Esophagus squamous epithelium (tissue), 5 donors: Measurements from ENCODE around the gene TEAD4. TPM values are rescaled to one million over a fixed set of nuclear protein-coding genes. Genes with fewer than 3 reads are reported as not detected.

Experiments used
- DNase-seq: peaks from one replicate; lab custom pipeline; 2025; lab: John Stamatoyannopoulos, UW
- H3K27ac ChIP-seq, 4 donors: fragments of 200-600 bp; sonication (generic); one replicate each; pipeline ENCODE4 v1.5.1; 2016 to 2019; ENCODE audit warnings: mild to moderate bottlenecking in 1 of 4
- H3K27me3 ChIP-seq, 4 donors: fragments of 200-600 bp; sonication (generic); 1 replicate in 3 of 4; 2 replicates in 1 of 4; pipeline versions ENCODE4 v1.5.1 to v1.6.0; 2017 to 2021; ENCODE audit warnings: antibody characterized with exemption in 1 of 4
- H3K36me3 ChIP-seq, 3 donors: fragments of 200-600 bp; sonication (generic); one replicate each; pipeline ENCODE4 v1.5.1; 2016 to 2019
- H3K4me1 ChIP-seq, 3 donors: fragments of 200-600 bp; sonication (generic); one replicate each; pipeline ENCODE4 v1.5.1; 2017 to 2019
- H3K4me3 ChIP-seq, 4 donors: fragments of 200-600 bp; sonication (generic); 1 replicate in 3 of 4; 2 replicates in 1 of 4; pipeline ENCODE4 v1.5.1; 2016 to 2019; ENCODE audit warnings: mild to moderate bottlenecking in 2 of 4, moderate library complexity in 1 of 4
- H3K9me3 ChIP-seq, 3 donors: fragments of 200-600 bp; sonication (generic); one replicate each; pipeline ENCODE4 v1.5.1; 2016 to 2019
- CTCF ChIP-seq, 6 experiments: fragments of 450-650 bp in 4 of 6; fragments of 200-600 bp in 2 of 6; sonication (generic) in 2 of 6; IDR thresholded peaks; one replicate each; pipeline ENCODE4 v1.5.1; 2016 to 2019; ENCODE audit warnings: antibody characterized with exemption in 6 of 6, mild to moderate bottlenecking in 4 of 6, moderate library complexity in 4 of 6
- POLR2A ChIP-seq, 4 donors: fragments of 450-650 bp; IDR thresholded peaks; one replicate each; pipeline ENCODE4 v1.6.1; 2017; ENCODE audit warnings: antibody characterized with exemption in 4 of 4, mild to moderate bottlenecking in 4 of 4, moderate library complexity in 3 of 4
- WGBS, 2 donors: methylation state at CpG; one replicate each; pipeline ENCODE4 v1.1.5; 2018; 5-methylcytosine and 5-hydroxymethylcytosine counted together
- intact Hi-C: fragments of 100-400 bp; cut with DNase I; formaldehyde crosslinking; loops from one replicate; pipeline ENCODE4 v1.15.0; 2022
- total RNA-seq, 4 donors: library from RNA; depleted of rRNA; stranded (reverse); fragments of >200 nt; gene quantifications; one replicate each; pipeline ENCODE4 v1.1.0, GENCODE V29; 2016
- donor health status: DM: yes; HTN: yes; CAD: no.

TEAD4 gene
- total RNA-seq, 4 donors from 2014 or later: 10.7 to 16.6 (median 13.5) TPM

- TF ChIP-seq CTCF (IDR thresholded peaks at IDR 0.05) (no peak), POLR2A (IDR thresholded peaks at IDR 0.05) (no peak)
- no peak overlapping the region for H3K4me3 ChIP-seq
- no peaks in the 10 kb centered on the region for H3K9me3 ChIP-seq
- peaks cover 0 to 5% (median 0%) of the 10 kb centered on the region in 4 donors for H3K27me3 ChIP-seq
- peaks cover 0 to 40% (median 4%) of the 10 kb centered on the region in 3 donors for H3K36me3 ChIP-seq
- no peak overlapping the region for H3K27ac ChIP-seq
- no peak for DNase-seq
- peaks cover 0 to under 1% (median 0%) of the 10 kb centered on the region in 3 donors for H3K4me1 ChIP-seq
- WGBS, 2 donors: 84 to 87% methylated on average over 11 of the region's 11 CpGs
- intact Hi-C loops: loop anchor here (10.0 kb wide), 1 partner anchor 184 kb away; the partner anchor contains the start of gene TEX52
Measured at GRCh38 chr12:3038926-3039510, 79.8 kb downstream of the TEAD4 start.

GRCh38 chr12:3040026-3040656 lies 80.9 kb downstream of the TEAD4 start:
- H3K4me1 ChIP-seq: no peaks in the 10 kb centered on the region
- no peak overlapping the region for H3K4me3 ChIP-seq
- H3K36me3 ChIP-seq: peaks cover 0 to 40% (median 4%) of the 10 kb centered on the region in 3 donors
- 80 to 88% methylated on average over 10 to 12 of the region's 15 CpGs for WGBS, 2 donors
- TF ChIP-seq CTCF (IDR thresholded peaks at IDR 0.05): no peak
- no peak for TF ChIP-seq POLR2A (IDR thresholded peaks at IDR 0.05)
- intact Hi-C loops: no loop called here
- no peak overlapping the region for H3K27ac ChIP-seq
- H3K27me3 ChIP-seq: peaks cover 0 to 5% (median 0%) of the 10 kb centered on the region in 4 donors
- no peaks in the 10 kb centered on the region for H3K9me3 ChIP-seq
- DNase-seq: no peak

GRCh38 chr12:3040663-3041544 lies 81.7 kb downstream of the TEAD4 start:
- intact Hi-C loops: no loop called here
- TF ChIP-seq CTCF (IDR thresholded peaks at IDR 0.05) (no peak), POLR2A (IDR thresholded peaks at IDR 0.05) (no peak)
- WGBS, 2 donors: 83 to 91% methylated on average over 9 to 19 of the region's 29 CpGs
- Histone ChIP-seq H3K27me3 (peaks cover 0 to 5% (median 0%) of the 10 kb centered on the region in 4 donors), H3K27ac (no peak overlapping the region), H3K4me1 (no peaks in the 10 kb centered on the region), H3K36me3 (peaks cover 0 to 40% (median 4%) of the 10 kb centered on the region in 3 donors), H3K9me3 (no peaks in the 10 kb centered on the region), H3K4me3 (no peak overlapping the region)
- no peak for DNase-seq

- peaks cover 0 to 5% (median 0%) of the 10 kb centered on the region in 4 donors for H3K27me3 ChIP-seq
- intact Hi-C loops: no loop called here
- no peak overlapping the region for H3K27ac ChIP-seq
- DNase-seq: no peak
- H3K36me3 ChIP-seq: peaks cover 0 to 40% (median 4%) of the 10 kb centered on the region in 3 donors
- 74 to 75% methylated on average over 9 to 11 of the region's 11 CpGs for WGBS, 2 donors
- no peaks in the 10 kb centered on the region for H3K4me1 ChIP-seq
- TF ChIP-seq POLR2A (IDR thresholded peaks at IDR 0.05): no peak
- peak in 5 of 6 experiments; percentile 21 to 61 (median 45) for TF ChIP-seq CTCF (IDR thresholded peaks at IDR 0.05)
- no peak overlapping the region for H3K4me3 ChIP-seq
- no peaks in the 10 kb centered on the region for H3K9me3 ChIP-seq
Measured at GRCh38 chr12:3041558-3042164, 82.5 kb downstream of the TEAD4 start.
